GM21723 (cell line): ENCODE results near the gene CEBPG.

Source experiments
- ATAC-seq: cut with Tn5 transposase; IDR thresholded peaks from one replicate; pipeline ENCODE4 v1.9.1; 2021; ENCODE audit warnings: mild to moderate bottlenecking, moderate library complexity; ENCODE audit not compliant: unreplicated experiment

The CEBPG gene

DNA sequence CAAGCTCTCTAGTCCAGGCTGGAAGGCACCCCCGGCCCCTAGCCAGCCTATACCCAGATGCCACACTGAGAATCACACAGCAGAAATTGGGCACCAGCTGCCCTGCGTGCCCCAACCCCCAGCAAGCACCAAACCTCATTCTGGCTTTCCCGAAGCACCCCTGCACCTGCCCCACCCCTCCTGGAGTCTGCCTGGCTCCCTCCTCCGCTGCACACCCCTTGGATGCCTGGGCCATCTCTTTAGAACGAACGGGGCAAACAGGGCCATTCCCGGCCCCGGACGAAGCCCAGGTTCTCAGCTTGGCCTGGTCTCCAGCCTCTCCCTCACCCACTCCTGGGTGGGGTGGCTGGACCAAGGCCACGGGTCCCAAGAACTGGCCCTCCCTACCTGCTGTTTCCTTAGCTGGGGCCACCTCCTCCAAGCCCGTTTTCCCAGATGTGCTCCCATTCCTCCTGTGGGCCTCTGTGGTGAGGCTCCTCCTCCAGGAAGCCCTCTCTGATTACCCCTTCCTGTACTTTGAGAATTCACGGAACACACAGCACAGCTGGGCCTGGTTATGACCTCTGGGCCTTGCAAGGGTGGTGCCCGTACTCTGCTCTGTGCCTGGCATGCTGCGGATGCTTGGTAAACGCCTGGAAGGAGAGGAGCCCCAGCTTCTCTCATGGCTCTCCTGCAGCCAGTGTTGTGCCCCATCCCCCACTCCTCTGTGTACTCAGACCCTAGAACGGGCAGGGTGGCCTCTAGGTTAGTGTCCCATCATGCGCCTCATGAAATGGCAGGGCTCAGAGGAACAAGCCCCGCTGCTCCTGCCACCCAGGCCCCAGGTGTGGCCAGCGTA, 21.4 kb downstream of the CEBPG start:
- no peak for ATAC-seq

DNA sequence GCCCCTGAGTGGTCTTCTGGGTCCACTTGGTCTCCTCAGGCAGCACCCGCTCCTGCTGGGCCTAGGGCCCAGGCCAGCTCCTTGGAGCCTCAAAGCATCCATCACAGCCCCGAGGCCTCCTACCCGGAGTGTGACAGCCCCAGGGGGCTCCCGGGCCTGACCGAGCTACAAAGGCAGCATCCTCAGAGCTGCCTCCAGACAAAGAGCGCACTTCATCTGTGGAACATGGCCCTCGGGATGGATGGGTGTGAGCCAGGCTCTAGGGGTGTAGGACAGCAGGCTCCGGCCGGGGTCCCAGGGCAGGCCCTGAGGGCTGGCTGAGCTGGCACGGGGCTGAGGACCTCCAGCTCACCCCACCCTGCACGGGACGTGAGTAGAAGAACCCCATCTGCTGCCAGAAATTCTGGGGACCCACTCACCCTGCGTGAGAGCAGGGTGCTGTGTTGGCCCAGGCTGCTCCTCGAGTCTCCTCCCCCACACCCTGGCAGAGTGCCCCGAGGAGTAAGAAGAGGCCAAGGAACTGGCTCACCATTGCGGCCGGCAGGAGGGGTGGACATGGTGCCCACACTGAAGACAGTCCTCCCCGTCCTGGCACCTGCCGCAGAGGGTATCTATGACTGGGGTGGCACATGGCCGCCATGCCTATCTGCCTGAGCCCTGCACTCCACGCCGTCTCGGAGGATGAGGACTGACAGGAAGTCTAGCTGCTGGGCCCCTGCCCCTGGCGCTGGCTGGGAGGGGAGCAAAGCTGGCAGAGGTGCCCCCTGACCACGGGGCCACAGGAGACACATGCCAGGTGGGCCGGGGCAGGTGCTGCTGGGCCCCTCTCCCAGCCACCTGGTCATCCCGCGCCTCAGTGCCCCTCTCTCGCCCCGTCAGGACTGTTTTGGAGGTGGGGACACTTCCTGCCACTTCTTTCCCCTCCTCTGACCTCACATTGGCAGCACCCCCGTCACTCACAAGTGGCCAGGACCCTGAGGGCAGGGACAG, 22.3 kb downstream of the CEBPG start:
- ATAC-seq: no peak

DNA sequence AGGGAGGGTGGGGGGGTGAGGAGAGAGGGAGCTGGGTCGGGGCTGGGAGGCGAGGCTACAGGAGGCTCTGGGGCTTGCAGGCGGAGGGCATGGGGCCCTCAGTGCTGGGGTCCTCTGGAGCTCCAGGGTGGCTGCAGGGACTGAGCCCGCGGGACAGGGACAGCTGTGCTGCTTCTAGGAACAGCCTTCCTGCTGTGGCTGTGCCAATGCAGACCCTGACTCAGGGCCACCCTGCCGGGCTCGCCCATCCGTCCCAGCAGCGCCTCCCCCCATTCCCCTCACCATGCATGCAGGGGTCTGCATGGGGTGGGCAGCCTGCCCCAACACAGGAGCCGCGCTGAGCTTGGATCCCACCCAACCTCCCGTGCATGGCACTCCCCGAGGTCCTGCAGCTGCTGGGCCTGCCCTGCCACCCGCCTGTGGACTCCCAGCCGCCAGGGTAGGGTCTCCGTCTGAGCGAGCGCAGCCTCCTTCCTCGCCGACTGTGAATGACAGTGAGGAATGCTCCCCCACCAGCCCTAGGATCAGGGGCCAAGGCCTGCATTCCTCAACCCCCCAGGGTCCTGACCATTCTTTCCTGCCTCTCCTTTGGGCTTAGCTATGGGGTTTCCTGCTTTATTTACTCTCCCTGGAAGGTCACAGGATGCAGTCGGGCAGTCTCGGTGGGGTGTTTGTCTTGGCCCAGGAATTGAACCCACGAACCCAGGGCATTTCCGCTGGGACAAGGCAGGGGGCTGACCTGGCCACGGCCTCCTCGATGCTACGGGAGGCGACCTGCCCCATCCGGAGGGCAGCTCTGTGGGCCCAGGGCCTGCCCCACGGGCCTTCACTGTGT, 23.4 kb downstream of the CEBPG start:
- no peak for ATAC-seq

DNA sequence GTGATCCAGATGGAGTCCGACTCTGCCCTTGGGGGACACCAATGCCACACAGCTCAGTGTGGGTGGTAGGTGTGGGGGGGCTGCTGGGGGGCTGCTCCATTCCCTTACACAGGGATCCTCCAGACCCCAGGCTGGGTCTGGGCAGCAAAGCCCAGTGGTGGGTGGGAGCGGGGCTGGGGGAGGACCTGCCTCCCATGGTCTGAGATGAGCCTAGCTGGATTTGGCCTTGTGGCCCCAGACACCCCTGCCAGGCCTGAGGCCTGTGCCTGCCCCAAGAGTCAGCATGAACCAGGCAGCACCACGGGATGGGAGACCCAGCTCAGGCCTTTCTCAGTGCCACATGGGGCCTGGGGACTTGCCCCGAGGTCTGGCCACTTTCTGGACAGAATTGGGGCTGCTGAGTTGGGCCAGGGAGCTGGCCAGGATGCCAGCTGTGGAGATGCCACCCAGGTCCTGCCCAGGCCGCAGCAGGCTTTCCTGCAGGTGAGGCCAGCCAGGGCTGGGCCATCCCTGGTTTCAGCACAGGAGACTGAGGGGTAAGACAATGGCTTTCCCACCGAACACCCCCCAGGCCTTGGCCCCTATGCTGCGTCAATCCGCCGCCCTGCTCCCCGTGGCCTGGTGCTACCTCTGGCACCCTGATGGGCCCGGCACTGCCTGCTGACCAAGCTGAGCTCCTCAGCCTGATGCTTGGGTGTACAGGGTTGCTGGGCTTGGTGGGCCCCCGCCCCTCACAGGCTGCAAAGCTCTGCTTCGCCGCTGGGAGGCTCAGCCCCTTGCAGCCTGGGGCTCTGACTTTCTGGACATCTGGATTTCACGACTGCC, 24.2 kb downstream of the CEBPG start:
- ATAC-seq: no peak

DNA sequence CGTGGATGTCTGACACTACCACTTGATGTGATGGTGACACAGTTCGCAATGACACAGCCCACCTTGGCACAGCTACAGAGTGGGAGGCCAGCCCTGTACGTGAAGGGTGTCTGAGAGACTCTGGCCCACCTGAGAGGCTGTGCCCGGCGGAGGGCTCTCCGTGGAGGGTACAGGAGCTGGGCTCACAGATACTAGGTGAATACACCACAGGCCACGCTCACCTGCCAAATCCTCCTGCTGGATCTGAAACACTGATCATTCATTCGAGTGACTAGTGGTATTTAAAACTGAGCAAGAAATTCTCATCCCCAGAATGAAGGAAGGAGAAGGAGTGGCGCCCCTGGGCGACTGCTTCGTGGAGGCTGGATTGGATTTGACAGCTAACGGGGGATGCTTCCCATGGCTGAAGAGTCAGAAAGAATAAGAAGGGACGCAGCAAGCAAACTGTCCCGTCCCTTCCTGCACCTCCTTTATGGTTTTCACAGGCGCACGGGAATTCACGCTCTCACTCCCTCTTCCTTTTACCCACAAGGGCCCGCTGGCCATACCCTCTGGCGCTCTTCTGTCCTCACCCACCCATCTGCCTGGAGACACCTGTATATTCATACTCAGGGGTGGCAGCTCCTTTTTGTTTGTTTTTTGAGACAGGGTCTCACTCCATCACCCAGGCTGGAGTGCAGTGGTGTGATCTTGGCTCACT, 25.0 kb downstream of the CEBPG start:
- ATAC-seq: no peak

DNA sequence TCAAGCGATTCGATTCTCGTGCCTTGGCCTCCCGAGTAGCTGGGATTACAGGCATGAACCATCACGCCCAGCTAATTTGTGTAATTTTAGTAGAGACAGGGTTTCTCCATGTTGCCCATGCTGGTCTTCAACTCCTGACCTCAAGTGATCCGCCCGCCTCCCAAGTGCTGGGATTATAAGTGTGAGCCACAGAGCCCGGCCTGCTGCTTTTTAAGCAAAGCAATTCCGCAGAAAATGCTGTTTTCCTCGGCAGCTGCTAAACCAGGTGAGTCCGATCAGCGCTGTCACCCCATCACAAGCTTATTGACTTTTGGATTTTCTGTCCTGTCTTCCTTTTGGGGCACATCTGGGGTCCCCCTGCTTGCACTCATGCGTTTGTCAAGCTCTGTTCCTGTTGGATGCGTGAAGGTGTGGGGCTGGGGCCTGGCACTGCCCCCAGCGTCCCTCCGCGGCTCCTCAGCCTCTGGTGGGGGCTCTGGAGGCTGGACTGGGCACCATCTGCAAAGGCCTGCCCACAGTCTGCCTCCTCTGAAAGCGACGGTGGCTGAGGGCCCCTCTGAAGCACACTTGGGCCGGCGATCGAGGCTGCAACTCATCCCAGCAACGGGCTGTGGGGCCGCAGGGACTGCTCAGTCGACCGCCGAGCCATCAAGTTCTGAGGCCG, 25.7 kb downstream of the CEBPG start:
- no peak for ATAC-seq

DNA sequence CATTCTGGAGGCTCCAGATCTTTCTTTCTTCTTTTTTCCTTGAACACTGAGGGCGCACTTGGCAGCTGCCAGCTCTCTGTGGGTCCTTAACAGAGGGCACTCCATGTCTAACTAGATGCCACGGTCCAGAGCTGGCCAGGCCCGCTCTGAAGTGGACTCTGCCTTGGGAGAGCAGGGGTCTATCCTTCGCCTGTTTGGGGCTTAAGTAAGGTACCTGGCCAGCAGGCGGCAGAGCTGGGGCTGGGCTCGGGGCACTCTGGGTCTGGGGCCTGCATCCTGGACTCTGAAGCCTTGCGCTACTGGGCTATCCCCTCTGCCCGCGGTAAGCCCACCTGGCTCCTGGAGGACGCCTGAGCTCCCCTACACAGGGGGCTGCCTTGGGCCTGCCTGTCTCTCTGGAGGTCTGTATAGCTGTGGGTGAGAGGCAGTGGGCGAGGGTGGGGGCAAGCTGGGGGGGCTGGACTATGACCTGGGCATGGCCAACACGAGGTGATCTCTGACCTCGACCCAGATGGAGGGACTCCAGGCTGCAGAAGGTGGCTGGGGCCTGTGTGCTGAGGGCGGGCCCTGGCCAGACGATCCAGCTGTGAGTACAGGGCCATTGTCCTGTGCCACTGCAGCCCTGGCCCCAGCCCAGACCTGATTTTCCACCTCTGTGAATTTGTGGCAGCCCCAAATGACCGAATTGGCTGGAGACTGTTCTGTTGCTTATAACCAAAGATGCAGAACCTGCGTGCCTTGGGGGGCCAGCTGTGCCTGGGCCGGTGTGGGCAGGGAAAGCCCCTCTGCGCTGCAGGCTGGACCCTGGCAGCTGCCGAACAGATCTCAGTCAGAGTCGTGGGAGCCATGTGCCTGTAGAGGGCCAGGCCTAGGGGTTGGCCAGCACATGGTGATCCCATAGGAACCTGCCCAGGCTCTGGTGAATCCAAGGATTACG, 26.5 kb downstream of the CEBPG start:
- ATAC-seq: no peak

DNA sequence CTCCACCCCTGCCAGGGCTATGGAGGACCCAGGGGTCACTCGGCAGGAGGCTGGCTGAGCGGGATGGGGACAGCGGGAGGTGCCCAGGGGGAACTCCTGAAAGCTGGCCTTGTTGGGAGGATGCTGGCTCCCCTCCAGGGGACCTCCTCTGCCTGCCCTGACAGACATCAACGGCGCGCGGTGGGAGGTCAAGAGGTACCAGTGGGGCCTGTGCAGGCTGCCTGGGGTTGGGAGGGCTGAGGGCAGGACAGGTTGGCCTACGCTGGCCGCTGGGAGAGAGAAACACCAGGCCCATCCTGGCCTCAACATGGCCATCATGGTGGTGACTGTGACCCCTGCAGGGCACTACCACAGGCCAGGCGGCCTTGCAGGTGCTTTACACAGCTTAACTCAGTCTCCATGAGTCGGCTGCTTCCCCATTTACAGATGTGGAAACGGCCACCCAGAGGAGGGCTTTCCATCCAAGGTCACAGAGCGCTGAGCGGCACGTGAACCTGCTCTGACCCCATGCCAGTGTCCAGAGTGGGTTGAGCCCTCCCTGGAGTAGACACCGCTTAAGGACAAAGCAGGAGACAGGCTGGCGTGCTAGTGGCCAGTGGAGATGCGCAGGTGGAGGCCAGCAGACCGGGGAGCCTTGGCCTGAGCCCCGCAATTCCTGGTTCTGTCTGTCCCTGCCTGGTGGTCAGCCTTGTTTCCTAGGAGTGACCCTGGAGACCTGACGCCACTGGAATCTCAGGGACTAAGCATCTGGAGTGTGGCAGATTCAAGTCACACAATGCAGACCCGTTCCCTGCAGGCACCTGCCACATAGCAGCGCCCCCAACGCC, 27.6 kb downstream of the CEBPG start:
- no peak for ATAC-seq

DNA sequence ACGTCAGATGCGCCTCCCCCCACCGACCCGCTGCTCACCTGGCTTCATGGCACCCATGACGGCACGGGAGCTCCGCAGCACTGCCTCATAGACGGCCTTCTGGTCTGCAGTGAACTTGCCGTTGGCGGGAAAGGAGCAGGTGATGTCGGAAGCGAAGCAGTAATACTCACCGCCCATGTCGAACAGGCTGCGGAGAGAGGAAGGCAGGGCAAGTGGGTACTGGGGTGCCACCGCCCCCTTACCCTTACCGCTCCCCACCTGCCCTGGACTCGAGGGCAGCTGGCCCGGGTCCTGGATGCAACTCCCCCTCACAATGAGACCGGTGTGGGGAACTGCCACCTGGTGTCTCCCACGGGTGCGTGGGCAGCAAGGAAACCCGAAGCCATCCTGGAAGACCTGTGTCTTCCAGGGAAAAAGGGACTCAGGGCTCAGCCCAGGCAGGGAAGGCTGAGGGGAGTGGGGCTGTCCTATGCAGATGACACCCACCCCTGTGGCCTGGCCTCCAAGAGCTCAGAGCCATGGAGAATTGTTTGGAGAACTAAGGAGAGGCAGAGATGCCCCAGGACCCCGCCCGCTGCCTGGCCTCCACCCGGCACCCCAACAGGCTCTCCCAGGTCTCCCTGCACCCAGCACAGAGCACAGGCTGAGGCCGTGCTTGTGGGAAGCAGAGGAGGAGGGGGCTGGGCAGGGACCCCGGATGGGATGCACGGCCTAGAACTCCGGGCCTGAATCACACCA, 28.3 kb downstream of the CEBPG start:
- no peak for ATAC-seq

DNA sequence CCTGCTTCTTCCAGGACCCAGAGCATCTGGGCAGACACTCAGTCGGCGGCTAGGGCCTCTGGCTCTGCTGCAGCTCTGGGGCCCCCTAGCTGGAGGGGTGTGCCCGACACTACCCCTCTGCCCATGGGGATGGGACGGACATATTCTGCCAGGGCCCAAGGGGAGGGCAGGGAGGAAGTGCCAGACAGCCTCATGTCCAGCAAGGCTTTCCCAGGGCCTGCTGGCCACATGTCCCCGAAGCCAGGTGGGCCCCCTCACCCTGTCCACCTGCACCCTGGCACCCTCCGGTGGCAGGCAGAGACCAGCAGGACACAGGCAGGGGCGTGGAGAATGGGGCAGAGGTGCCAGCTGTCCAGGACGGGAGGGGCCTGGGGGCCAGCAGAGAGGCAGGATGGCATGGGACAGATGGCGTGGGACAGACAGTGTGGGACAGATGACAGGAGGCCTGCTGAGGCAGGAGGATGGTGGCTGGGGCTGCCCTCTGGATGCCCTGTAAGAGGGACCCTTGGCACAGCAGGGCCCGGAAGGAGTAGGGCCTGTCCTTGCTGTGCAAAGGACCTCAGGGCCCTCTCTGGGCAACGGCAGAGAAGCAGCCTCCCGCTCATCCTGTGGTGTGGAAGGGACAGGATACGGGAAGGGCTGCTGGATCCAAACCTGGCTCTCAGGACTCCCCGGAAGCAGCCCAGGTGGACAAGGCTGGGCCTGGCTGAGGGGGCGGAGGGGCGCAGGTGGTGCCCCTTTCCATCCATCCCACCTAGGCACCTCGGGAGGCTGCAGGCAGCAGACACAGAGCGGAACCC, 29.1 kb downstream of the CEBPG start:
- ATAC-seq: no peak

DNA sequence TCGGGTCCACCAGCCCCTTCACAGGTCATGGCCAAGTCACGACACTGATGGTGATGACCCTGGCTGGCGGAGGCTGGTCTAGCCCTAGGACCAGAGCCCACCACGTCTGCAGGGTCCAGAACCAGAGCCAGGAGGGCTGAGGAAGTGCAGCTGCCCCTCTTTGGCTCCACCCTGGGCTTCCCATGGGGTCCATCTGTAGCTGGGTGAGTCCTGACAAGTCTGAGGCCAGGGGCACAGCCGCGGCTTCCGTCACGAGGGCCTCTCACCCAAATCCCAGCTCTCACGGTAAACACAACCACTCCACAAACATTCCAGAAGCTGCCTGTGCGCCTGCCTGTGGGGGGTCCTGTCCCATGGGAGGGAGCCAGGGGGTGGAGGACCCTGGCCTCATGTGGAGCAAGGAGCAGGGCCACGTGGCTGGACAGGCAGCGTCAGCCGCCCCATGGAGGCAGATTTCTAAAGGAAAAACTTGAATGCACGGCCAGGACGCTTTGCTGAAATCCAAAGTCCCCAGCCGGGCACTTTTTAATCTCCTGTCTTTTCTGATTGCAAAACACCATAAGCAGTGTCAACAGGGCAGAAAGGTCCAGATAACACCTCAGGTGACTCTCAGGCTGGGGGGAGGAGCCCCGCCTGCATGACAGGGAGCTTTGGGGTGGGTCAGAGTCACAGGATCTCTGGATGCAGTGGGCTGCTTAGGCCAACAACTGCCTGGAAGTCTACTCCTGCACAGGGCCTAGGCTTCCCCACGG, 29.9 kb downstream of the CEBPG start:
- ATAC-seq: no peak

DNA sequence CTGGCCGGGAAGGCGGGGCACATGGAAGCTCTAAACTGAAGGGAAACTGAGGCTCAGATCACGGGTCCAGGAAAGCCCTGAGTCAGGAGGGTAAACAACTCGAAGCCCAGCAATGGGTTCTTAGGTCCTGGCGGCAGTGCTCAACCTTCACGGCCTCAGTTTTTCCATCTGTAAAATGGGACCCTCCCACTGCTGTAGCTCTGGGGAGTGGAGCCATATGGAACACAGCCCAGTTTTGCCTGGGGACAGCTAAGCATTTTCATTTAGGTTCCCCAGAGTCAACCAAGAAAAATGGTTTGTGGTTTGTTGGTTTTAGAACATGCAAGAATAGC, 30.4 kb downstream of the CEBPG start:
- no peak for ATAC-seq

DNA sequence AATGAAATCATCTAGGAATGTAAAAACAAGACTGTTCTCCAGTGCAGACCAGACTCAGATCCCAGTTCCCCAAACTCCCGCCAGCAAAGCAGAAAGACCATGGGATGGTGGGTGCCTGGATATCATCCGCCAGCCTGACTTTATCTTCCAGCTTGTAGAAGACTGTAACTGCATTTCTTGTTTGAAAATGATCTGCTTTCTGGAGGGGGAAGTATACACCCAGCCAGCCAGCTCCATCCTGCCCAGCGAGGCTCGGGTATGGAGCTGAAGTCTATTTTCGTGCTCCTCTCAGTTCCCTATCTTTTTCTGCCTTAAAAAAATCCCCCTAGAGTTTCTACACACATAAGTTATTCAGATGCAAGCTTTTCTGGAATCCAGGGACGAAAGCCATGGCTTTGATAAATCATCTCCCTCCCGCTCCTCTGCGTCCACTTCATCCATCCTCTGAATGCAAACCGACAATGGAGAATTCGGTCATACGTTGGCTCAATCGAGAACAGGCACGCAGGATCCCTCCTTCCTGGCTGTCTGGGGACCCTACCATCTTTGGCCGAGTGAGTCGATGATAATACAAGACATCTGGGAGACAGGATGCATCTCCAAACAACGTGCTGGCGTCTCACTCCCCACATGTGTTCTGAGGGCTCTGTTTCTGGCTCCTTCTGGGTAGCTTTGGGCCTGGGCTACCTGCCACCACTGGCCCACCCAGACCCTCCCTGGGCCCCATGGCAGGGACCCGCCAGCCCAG, 31.2 kb downstream of the CEBPG start:
- ATAC-seq: no peak

DNA sequence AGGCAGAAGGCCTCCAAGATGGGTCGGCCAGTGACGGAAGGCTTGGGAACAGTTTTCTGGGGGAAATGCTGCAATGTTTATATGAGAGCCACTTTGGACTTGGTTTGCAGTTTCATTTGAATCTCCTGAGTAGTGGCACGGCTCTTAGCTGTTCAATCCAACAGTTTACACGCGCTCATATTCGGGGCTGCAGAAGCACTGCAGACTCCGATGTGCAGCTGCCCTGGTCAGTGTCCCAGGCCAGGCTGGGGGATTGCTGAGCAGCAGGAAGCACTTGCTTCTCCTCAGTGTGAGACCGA, 31.7 kb downstream of the CEBPG start:
- ATAC-seq: no peak
